Neural progenitor cell (in vitro differentiated cells): Measurements from ENCODE around the gene LILRB2.
"Not testable (repeated sequence)": the region's sequence is repeated elsewhere in the genome, so short reads cannot be mapped to it uniquely, and the experiment has no call there.

ENCODE experiments used
- CTCF ChIP-seq: fragments of 200-600 bp; sonication (generic); IDR thresholded peaks from 2 replicates; pipeline ENCODE4 v1.5.1; 2017; ENCODE audit warnings: antibody characterized with exemption, mild to moderate bottlenecking
- EZH2 ChIP-seq: fragments of 200-600 bp; sonication (generic); IDR thresholded peaks from 2 replicates; pipeline ENCODE4 v1.6.1; 2017; ENCODE audit warnings: antibody characterized with exemption, mild to moderate bottlenecking, moderate library complexity

- not testable (repeated sequence) for TF ChIP-seq CTCF, EZH2
These were observed 469 bp downstream of the LILRB2 start for GRCh38 chr19:54280441-54280840.
